Measurements from ENCODE around the gene COX7A1.
A peak's percentile ranks its signal among the peaks of the same experiment; 100 is the strongest.
"Not testable (repeated sequence)": the region's sequence is repeated elsewhere in the genome, so short reads cannot be mapped to it uniquely, and the experiment has no call there.

The COX7A1 gene

GRCh38 chr19:36141039-36141927 lies 11.0 kb downstream of the COX7A1 start:
- DNase-seq, result peak; percentile 86

- DNase-seq, result peak; percentile 47
Measured at GRCh38 chr19:36140304-36141038, 11.8 kb downstream of the COX7A1 start.

GRCh38 chr19:36139473-36140303 lies 12.6 kb downstream of the COX7A1 start, which contains the start of gene CAPNS1:
TSS of gene CAPNS1 (plus strand) at chr19:36140066. CDS start at chr19:36141012, 946 bp downstream.
- DNase-seq, result peak; percentile 95

- DNase-seq, result no peak
Measured at GRCh38 chr19:36139120-36139472, 13.2 kb downstream of the COX7A1 start.

- DNase-seq, result peak; percentile 26
Measured at GRCh38 chr19:36136964-36137686, 15.1 kb downstream of the COX7A1 start.

- DNase-seq, result not testable (repeated sequence)
Measured at GRCh38 chr19:36134867-36135266, 17.4 kb downstream of the COX7A1 start.

DNA sequence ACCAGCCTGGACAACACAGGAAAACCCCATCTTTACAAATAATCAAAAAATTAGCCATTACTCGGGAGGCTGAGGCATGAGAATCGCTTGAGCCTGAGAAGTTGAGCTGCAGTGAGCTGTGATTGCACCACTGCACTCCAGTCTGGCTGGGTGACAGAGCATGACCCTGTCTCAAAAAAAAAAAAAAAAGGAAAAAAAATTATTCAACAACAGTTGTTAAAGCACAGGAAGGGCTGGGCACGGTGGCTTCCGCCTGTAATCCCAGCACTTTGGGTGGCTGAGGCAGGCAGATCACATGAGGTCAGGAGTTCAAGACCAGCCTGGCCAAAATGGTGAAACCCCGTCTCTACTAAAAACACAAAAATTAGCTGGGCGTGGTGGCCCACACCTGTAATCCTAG lies 21.0 kb downstream of the COX7A1 start:
- DNase-seq, result peak; percentile 21

DNA sequence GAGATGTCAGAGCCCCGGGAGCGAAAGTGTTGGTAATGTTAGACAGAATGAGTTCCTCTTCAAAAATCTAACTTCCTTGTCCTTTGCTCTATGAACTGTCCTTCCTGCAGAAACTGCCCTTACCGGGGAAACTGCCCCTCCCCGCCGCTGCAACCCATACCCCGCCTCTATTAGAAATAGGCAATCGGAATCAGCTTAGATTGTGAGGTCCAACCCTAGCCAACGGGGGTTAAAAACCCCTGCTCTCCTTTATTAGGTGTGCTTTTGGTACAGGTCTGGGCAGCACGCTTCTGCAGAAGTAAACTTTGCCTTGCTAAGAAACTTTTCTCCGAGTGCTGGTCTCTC lies 23.9 kb downstream of the COX7A1 start:
- DNase-seq, result no peak

- no peak for DNase-seq
Measured at GRCh38 chr19:36125557-36125956, 26.7 kb downstream of the COX7A1 start.

- DNase-seq, result no peak
Measured at GRCh38 chr19:36121486-36122124, 30.6 kb downstream of the COX7A1 start.

GRCh38 chr19:36120984-36121358 lies 31.3 kb downstream of the COX7A1 start:
- DNase-seq, result no peak

DNA sequence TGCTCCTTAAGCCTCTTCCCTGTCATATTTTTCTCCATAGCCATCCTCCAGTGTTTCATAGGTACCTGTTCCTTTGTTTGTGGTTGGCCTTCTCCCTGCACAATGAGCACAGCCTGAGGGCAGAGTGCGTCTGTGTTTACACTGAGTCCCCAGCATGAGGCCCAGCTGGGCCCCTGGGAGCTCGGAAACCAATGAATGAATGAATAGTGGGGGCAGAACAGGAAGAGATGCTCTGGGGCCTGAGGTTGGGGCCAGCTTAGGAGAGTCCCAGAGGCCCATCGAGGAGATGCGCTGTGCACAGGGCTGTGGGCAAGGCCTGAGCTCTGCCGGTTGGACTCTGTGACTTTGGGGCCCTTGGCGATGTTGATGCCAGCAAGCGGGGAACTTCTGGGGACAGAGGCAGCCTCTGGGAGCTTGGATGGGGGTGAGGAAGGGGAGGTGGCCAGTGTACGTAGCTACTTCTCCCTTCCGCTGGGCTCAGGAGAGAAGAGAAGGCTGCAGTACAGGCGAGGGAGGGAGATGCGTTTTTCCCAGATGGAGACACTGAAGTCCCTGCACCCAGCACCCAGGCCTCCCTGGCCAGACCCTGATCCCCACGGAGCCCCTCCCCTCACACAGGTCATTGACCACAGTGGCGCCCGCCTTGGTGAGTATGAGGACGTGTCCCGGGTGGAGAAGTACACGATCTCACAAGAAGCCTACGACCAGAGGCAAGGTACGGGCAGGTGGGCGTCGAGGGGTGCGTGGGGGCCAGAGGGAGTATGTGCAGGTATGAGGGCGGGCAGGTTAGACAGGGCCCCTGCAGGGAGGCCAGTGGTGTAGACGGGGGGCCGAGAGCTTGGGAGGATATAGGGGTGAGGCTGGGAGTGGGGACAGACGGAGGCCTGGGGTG lies 31.9 kb downstream of the COX7A1 start:
- DNase-seq, result no peak

DNA sequence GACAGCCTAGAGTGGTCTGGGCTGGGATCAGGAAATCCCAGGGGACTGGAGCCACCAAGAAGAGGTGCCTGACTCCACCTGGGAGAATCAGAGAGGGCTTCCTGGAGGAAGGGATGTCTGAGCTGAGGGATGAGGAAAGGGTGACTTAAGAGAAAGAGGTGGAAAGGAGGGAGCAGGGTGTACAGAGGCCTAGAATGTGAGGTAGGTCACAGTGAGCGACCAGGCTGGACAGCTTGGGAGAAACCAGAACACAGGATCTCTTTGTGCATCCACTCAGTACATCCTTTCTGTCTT lies 36.0 kb downstream of the COX7A1 start:
- no peak for DNase-seq

- DNase-seq, result peak; percentile 97
Measured at GRCh38 chr19:36115453-36116343, 36.5 kb downstream of the COX7A1 start, which contains the start of gene TBCB. TSS of gene TBCB (plus strand) at chr19:36115468. CDS start at chr19:36115561, 93 bp downstream.

DNA sequence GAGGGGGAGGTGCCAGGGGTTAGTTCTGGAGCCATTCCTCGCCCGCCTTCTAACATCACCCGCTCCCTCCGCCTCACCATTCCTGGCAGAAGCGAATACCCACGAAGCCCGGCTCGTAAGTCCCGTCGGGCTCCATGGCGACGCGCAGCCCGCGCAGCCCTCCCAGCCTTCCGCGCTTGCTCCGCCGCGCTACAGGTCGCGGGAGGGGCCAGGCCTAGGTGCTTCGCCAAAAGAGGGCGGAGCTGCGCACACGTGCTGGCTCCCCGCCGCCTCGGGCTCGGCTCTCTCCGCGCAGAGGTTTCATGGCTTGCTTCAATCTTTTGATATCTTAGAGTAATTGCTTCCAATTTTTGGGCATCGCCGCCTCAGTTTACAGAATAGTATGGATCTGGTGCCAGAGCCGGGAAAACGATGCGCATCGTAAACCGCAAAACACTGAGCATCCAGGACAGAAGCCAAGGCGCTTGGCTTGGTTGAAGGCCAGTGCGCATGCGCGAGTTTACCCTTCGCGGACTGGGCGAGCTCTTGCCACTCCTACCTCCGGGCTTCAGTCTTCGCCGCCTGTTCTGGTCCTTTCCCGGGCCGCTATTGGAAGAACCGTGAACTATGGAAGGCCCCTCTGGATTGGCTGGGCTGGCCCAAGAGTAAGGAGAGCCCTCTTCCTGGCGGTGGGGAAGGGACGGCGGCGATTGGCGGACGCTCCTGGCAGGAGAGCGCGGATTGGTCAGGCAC lies 37.4 kb downstream of the COX7A1 start, which contains the start of gene POLR2I:
Gene POLR2I, minus strand, starts transcription at position 155 of the 732 bp plus-strand sequence. Its CDS starts 19 bp downstream, at position 136.
- peak; percentile 99 for DNase-seq

- DNase-seq, result peak; percentile 17
Measured at GRCh38 chr19:36113894-36114720, 38.1 kb downstream of the COX7A1 start.

DNA sequence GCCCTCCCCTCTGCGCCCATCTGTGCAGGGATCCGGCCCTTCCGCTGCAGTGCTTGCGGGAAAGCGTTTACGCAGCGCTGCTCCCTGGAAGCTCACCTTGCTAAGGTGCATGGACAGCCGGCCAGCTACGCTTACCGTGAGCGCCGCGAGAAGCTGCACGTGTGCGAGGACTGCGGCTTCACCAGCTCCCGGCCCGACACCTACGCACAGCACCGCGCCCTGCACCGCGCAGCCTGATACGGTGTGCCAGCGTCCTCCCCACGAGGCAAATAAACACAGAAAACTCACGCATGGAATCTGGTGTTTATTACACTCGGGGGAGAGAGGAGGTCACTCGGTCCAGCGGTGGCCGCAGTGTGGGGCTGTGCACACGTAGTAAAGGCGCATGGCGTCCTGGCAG lies 38.8 kb downstream of the COX7A1 start:
- no peak for DNase-seq

DNA sequence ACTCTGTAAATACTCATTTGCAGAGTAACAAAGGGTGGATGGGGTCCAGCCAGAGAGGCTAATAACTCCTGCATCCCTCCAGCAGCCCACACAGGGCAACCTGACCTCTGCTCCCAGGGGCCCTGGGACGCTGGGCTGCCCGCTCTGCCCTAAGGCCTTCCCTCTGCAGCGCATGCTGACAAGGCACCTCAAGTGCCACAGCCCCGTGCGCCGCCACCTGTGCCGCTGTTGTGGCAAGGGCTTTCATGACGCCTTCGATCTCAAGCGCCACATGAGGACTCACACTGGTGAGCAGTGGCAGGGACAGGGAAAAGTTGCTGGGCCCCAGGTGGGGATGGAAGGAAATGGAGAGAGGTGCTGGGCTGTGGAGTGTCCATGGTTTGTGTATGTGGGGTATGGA lies 39.6 kb downstream of the COX7A1 start:
- DNase-seq, result no peak
